Epithelial cell of prostate (primary cell): ENCODE data around the gene CFAP54.
"Not testable (repeated sequence)": the region's sequence is repeated elsewhere in the genome, so short reads cannot be mapped to it uniquely, and the experiment has no call there.

Experiments used
- DNase-seq: peaks from one replicate; pipeline ENCODE4 v3.0.0-alpha.2; 2011; ENCODE audit warnings: low read depth, low spot score
- H3K27ac ChIP-seq: fragments of 450-650 bp; 2 replicates; pipeline ENCODE4 v1.5.1; 2017; ENCODE audit warnings: mild to moderate bottlenecking

Gene CFAP54

GRCh38 chr12:96473394-96474093, 15.8 kb upstream of the CFAP54 start:
- no peak for DNase-seq
- no peak overlapping the region for H3K27ac ChIP-seq

GRCh38 chr12:96474206-96474605, 15.2 kb upstream of the CFAP54 start:
- no peak for DNase-seq
- H3K27ac ChIP-seq = no peak overlapping the region

GRCh38 chr12:96478011-96478410, 11.4 kb upstream of the CFAP54 start:
- DNase-seq = no peak
- H3K27ac ChIP-seq = no peak overlapping the region

- H3K27ac ChIP-seq = no peak overlapping the region
- DNase-seq = no peak
Measured at GRCh38 chr12:96482086-96482485, 7.3 kb upstream of the CFAP54 start.

GRCh38 chr12:96483116-96483515, 6.3 kb upstream of the CFAP54 start:
- H3K27ac ChIP-seq = no peak overlapping the region
- no peak for DNase-seq

GRCh38 chr12:96486751-96487613, 2.4 kb upstream of the CFAP54 start:
- peak overlapping the region; percentile 69 for H3K27ac ChIP-seq
- no peak for DNase-seq

GRCh38 chr12:96487634-96488033, 1.7 kb upstream of the CFAP54 start:
- DNase-seq = no peak
- peak overlapping the region; percentile 69 for H3K27ac ChIP-seq

- DNase-seq = no peak
- H3K27ac ChIP-seq = peak overlapping the region; percentile 30
Measured at GRCh38 chr12:96493106-96493505, 3.7 kb downstream of the CFAP54 start.

GRCh38 chr12:96494154-96494553, 4.8 kb downstream of the CFAP54 start:
- DNase-seq = not testable (repeated sequence)
- peak overlapping the region; percentile 30 for H3K27ac ChIP-seq

GRCh38 chr12:96495155-96495554, 5.8 kb downstream of the CFAP54 start:
- DNase-seq = no peak
- no peak overlapping the region for H3K27ac ChIP-seq

- H3K27ac ChIP-seq = no peak overlapping the region
- no peak for DNase-seq
Measured at GRCh38 chr12:96495841-96496545, 6.6 kb downstream of the CFAP54 start.

- no peak for DNase-seq
- H3K27ac ChIP-seq = no peak overlapping the region
Measured at GRCh38 chr12:96496944-96497343, 7.6 kb downstream of the CFAP54 start.

GRCh38 chr12:96497855-96498254, 8.5 kb downstream of the CFAP54 start:
- no peak for DNase-seq

GRCh38 chr12:96500693-96501092, 11.3 kb downstream of the CFAP54 start:
- DNase-seq = no peak
- peak overlapping the region; percentile 94 for H3K27ac ChIP-seq

More at GRCh38 chr12:96497855-96498254, 8.5 kb downstream of the CFAP54 start:
- H3K27ac ChIP-seq = no peak overlapping the region

- peak; percentile 66 for DNase-seq
- peak overlapping the region; percentile 94 for H3K27ac ChIP-seq
Measured at GRCh38 chr12:96501133-96501761, 11.9 kb downstream of the CFAP54 start.

- H3K27ac ChIP-seq = peak overlapping the region; percentile 94
- DNase-seq = no peak
Measured at GRCh38 chr12:96501908-96502307, 12.5 kb downstream of the CFAP54 start.

GRCh38 chr12:96502477-96502876, 13.1 kb downstream of the CFAP54 start:
- DNase-seq = no peak
- peak overlapping the region; percentile 94 for H3K27ac ChIP-seq

- H3K27ac ChIP-seq = peak overlapping the region; percentile 94
- no peak for DNase-seq
Measured at GRCh38 chr12:96502949-96503532, 13.7 kb downstream of the CFAP54 start.

GRCh38 chr12:96503976-96504375, 14.6 kb downstream of the CFAP54 start:
- no peak for DNase-seq
- no peak overlapping the region for H3K27ac ChIP-seq

GRCh38 chr12:96506776-96507175, 17.4 kb downstream of the CFAP54 start:
- no peak overlapping the region for H3K27ac ChIP-seq
- no peak for DNase-seq
